LNCaP clone FGC (cell line): ENCODE measurements around the gene GRK4.

Source experiments
- DNase-seq: peaks from one replicate; pipeline ENCODE4 v3.0.0-alpha.2; 2011; ENCODE audit warnings: low read depth
- H3K4me3 ChIP-seq: 2 replicates; pipeline ENCODE4 v1.5.1; 2011; ENCODE audit warnings: mild to moderate bottlenecking, low read depth, low read length, control low read depth
- CTCF ChIP-seq: IDR thresholded peaks from 2 replicates; pipeline ENCODE4 v1.5.1; 2012; ENCODE audit warnings: mild to moderate bottlenecking; ENCODE audit not compliant: control insufficient read depth, insufficient read depth; ENCODE audit errors: extremely low read depth

GRK4 gene

GRCh38 chr4:3022651-3023050 is 59.3 kb downstream of the GRK4 start:
- H3K4me3 ChIP-seq: no peak overlapping the region

GRCh38 chr4:3025881-3026280 is 62.5 kb downstream of the GRK4 start:
- DNase-seq: no peak
- no peak for TF ChIP-seq CTCF
- no peak overlapping the region for H3K4me3 ChIP-seq

More at GRCh38 chr4:3022651-3023050, 59.3 kb downstream of the GRK4 start:
- DNase-seq: no peak
- no peak for TF ChIP-seq CTCF

GRCh38 chr4:3026540-3026939 is 63.2 kb downstream of the GRK4 start:
- H3K4me3 ChIP-seq: no peak overlapping the region
- TF ChIP-seq CTCF: no peak
- DNase-seq: no peak

GRCh38 chr4:3029464-3029863 is 66.1 kb downstream of the GRK4 start:
- no peak for TF ChIP-seq CTCF
- DNase-seq: no peak
- H3K4me3 ChIP-seq: no peak overlapping the region

DNA sequence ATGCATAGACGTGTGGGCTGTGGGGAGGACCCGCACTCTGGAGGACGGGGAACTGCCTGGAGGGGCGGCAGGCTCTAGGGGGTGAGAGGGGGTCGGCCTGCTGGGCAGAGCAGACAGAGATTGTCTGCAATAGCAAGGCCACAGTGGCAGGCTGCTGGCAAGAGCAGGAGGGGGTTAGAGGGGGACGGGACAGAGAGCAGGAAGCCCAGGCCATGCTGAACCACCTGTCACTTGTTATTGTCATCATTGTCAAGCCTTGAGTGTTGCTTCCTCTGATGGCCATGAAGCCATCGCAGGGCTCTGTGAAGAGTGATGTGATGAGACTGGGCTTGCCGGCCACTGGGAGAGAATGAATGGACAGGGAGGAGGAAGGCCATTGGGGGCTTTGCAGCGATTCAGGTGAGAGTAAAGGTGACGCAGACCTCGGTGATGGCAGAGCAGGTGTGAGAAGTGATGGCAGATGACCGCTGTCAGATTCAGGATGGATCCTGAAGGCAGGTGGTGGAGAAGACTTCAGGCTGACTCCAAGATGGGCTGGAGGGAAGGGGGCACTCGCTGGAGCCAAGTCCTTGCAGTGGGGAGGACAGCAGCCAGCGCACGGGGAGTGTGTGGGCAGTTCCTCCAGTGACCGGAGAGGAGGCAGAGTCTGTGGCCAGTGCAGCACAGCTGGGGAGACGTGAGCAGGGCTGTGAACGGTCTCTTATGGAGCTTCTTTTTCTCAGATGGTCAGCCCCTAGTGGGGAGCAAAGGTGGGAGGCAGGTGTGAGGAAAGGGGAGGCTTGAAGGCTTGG is 67.4 kb downstream of the GRK4 start:
- DNase-seq: no peak
- no peak overlapping the region for H3K4me3 ChIP-seq
- TF ChIP-seq CTCF: no peak

GRCh38 chr4:3031357-3032082 is 68.1 kb downstream of the GRK4 start:
- H3K4me3 ChIP-seq: no peak overlapping the region
- no peak for TF ChIP-seq CTCF

More at GRCh38 chr4:3031357-3032082, 68.1 kb downstream of the GRK4 start:
- peak; percentile 58 for DNase-seq
